Ovary (tissue), 9 donors: Measurements from ENCODE around the gene APIP. TPM values are rescaled to one million over a fixed set of nuclear protein-coding genes. Genes with fewer than 3 reads are reported as not detected.
"Not testable (repeated sequence)": the region's sequence is repeated elsewhere in the genome, so short reads cannot be mapped to it uniquely, and the experiment has no call there.

Source experiments
- DNase-seq, 5 donors: peaks; one replicate each; pipeline ENCODE4 v3.0.0-alpha.2; 2019 to 2020
- H3K27ac ChIP-seq, 2 donors: fragments of 200-600 bp; one replicate each; pipeline versions ENCODE4 v1.5.1 to v1.8.0; 2019 to 2022
- H3K27me3 ChIP-seq: fragments of 200-600 bp; one replicate; pipeline ENCODE4 v1.8.0; 2022
- H3K36me3 ChIP-seq: fragments of 200-600 bp; sonication (generic); one replicate; pipeline ENCODE4 v1.5.1; 2019
- H3K4me1 ChIP-seq: one replicate; pipeline ENCODE4 v1.8.1; 2013; ENCODE audit warnings: mild to moderate bottlenecking, moderate library complexity; ENCODE audit not compliant: insufficient read depth
- H3K4me3 ChIP-seq: fragments of 200-600 bp; sonication (generic); one replicate; pipeline ENCODE4 v1.5.1; 2017
- H3K9me3 ChIP-seq, 2 donors: fragments of 200-600 bp in 1 of 2; sonication (generic) in 1 of 2; one replicate each; pipeline versions ENCODE4 v1.5.1 to v1.8.1; 2013 to 2019; ENCODE audit warnings: mild to moderate bottlenecking in 1 of 2, moderate library complexity in 1 of 2
- EP300 ChIP-seq: sonication (generic); formaldehyde crosslinking; IDR thresholded peaks from one replicate; pipeline ENCODE4 v1.6.1; 2017; ENCODE audit warnings: antibody characterized with exemption
- POLR2A ChIP-seq: fragments of 450-650 bp; IDR thresholded peaks from one replicate; pipeline ENCODE4 v1.6.1; 2017; ENCODE audit warnings: antibody characterized with exemption, mild to moderate bottlenecking, moderate library complexity
- WGBS, 3 donors: extraction: QIAGEN DNeasy Blood & Tissue Kit in 1 of 3; methylation state at CpG; one replicate each; pipeline versions ENCODE4 v1.1.5 to v1.1.7; 2013 to 2017; 5-methylcytosine and 5-hydroxymethylcytosine counted together
- intact Hi-C, 4 donors: fragments of 100-400 bp; cut with DNase I; formaldehyde crosslinking; loops; one replicate each; pipeline versions ENCODE4 v1.11.0 to v1.15.1; 2022 to 2023
- polyA plus RNA-seq, 2 donors: library from polyadenylated mRNA; stranded (reverse); fragments of 200-250 nt in 1 of 2; fragments of 350-450 nt in 1 of 2; fragmentation: Illumina TruSeq in 1 of 2; extraction: RNeasy Lipid Tissue Mini Kit (QIAGEN cat#74804) in 1 of 2; gene quantifications; one replicate each; pipeline ENCODE4 v1.2.3, GENCODE V29; 2013 to 2014
- total RNA-seq, 7 donors: library from RNA; depleted of rRNA in 2 of 7; stranded (reverse); fragments of >200 nt in 2 of 7; fragmentation: NEBNext Ultra II Directional in 3 of 7; extraction: Animal tissue kit (Norgen Biotek cat#: 25700) in 3 of 7; gene quantifications; one replicate each; pipeline versions ENCODE4 v1.1.0 to v1.2.4, GENCODE V29; 2016 to 2023
- TF ChIP-seq, protein P1 (sequence below), 3 donors: fragments of 450-650 bp in 2 of 3; fragments of 200-600 bp in 1 of 3; IDR thresholded peaks; one replicate each; pipeline versions ENCODE4 v1.5.1 to v1.8.0; 2016 to 2022; ENCODE audit warnings: antibody characterized with exemption in 3 of 3, mild to moderate bottlenecking in 1 of 3
- donor health status: DM: no; HTN: no; CAD: no; lungs with moderate emphysema.
- donor health status: DM: no; HTN: no; CAD: no.
- donor health status: Bipolar disorder and iron deficiency.
- donor health status: DM: yes; HTN: yes; CAD: no.
- donor health status: DM: no; HTN: no; CAD: no.
- donor health status: DM: yes; HTN: yes; CAD: no.

Gene APIP
- total and polyA plus RNA-seq, 9 donors = 20.5 to 27.6 (median 24.1) TPM

DNA sequence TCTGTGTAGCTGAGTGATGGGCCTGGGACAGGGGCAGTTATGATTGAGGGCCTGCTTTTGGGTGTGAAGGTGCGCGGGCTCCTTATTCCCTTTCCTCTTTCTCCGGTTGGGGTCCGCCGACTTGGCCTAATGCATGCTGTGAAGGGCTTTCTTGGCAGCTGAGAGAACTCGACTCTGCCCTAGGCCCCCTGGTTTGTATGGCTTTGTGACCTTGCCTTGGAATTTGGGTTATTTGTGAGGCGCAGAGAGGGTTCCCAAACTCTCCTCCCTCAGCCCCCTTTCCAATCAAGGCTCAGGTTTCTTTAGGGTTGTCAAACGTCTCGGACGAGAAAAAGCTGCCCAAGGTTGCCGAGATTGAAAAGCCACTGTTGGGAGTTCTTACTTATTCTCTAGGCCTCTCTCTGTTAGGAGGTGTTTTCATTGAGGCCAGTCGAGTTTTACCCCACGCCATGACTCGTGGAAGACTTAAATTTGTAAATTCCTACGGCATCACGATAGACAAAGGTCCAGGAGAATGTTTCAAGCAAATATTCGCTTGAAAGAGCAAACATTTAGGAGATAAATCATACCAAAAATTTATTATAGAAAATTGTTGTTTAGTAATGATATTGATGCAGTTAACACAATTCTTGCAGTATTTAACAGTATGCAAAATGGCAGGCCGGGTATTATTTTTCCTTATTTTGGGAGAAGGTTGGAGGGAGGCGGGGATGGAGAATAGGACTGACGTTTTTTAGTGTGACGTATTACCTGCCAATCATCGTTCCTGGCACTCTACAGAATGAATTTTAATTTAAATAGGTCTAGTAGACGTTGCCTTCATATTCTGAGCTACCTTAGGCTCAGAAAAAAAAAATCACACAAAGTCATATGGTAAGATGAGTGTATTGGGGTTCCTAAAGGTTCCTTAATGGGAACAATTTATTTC is 928 bp upstream of the APIP start:
- 10 to 14% (median 10%) methylated on average over 23 of the region's 23 CpGs for WGBS, 3 donors
- intact Hi-C loops = no loop called here
- Histone ChIP-seq H3K36me3 (no peaks in the 10 kb centered on the region), H3K4me1 (peaks cover 5% of the 10 kb centered on the region), H3K4me3 (peak overlapping the region; percentile 83), H3K27me3 (no peaks in the 10 kb centered on the region), H3K9me3 (no peaks in the 10 kb centered on the region), H3K27ac (peak overlapping the region; percentile 67 to 97)
- TF ChIP-seq POLR2A (no peak), EP300 (no peak)
- TF ChIP-seq, protein P1, sequence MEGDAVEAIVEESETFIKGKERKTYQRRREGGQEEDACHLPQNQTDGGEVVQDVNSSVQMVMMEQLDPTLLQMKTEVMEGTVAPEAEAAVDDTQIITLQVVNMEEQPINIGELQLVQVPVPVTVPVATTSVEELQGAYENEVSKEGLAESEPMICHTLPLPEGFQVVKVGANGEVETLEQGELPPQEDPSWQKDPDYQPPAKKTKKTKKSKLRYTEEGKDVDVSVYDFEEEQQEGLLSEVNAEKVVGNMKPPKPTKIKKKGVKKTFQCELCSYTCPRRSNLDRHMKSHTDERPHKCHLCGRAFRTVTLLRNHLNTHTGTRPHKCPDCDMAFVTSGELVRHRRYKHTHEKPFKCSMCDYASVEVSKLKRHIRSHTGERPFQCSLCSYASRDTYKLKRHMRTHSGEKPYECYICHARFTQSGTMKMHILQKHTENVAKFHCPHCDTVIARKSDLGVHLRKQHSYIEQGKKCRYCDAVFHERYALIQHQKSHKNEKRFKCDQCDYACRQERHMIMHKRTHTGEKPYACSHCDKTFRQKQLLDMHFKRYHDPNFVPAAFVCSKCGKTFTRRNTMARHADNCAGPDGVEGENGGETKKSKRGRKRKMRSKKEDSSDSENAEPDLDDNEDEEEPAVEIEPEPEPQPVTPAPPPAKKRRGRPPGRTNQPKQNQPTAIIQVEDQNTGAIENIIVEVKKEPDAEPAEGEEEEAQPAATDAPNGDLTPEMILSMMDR (IDR thresholded peaks at IDR 0.05) = no peak
- no peak for DNase-seq

DNA sequence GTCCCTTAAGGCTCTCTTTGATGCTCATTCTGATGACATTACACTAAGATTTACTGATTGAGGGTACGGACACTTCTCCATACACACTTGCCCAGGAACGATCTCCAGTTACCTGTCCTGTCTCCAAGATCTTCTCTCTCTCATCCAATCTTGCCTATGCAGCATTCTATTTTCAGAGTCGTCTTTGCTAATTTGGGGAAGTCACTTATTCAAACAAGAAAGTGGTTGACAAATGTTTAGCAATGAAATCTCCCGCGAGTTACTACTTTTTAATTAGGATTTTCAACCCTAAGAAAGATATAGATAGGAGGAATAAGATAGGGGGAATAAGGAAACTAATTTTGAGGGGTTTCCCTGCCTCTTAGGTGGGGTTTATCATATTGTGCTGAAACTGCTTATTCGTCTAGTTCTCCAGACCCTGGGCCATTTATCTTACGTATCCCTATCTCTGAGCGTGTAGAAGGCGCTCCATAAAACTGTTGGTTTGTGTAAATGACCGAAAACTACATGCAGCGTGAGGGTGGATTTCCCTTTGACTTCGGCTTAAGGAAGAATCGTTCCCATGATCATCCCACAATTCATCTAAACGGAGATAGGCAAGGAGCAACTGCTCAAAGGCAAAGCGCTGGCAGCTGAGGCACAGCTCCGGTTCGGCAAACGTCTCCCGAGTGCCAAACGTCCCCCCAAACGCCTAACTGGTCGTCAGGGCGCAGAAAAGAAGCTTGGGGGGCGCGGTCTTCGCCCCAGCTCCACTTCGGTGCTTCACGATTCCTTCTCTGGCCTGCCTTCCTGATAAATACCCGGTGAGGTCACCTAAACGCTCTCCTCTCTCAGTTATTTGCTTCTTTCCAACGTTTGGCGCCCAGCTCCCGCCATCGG is 804 bp downstream of the APIP start:
- Histone ChIP-seq H3K4me3 (peak overlapping the region; percentile 83), H3K36me3 (no peaks in the 10 kb centered on the region), H3K27me3 (no peaks in the 10 kb centered on the region), H3K27ac (peak overlapping the region; percentile 67 to 97), H3K4me1 (peaks cover 5% of the 10 kb centered on the region), H3K9me3 (no peaks in the 10 kb centered on the region)
- no peak for TF ChIP-seq POLR2A
- TF ChIP-seq, protein P1 (IDR thresholded peaks at IDR 0.05) = no peak
- no peak for TF ChIP-seq EP300
- 5 to 7% (median 6%) methylated on average over 34 of the region's 34 CpGs for WGBS, 3 donors
- DNase-seq = peak in 1 of 5 donors; percentile 34
- intact Hi-C loops = no loop called here

DNA sequence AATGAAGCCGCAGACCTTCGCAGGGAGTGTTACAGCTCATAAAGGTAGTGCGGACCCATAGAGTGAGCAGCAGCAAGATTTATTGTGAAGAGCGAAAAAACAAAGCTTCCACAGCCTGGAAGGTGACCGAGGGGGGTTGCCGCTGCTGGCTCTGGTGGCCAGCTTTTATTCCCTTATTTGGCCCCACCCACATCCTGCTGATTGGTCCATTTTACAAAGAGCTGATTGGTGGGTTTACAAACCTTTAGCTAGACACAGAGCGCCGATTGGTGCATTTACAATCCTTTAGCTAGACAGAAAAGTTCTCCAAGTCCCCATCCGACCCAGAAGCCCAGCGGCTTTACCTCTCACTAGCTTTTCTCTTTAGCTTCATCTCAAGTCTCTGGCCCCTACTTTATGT is 2.6 kb downstream of the APIP start:
- DNase-seq, intact Hi-C loops, H3K4me3 ChIP-seq, H3K36me3 ChIP-seq, H3K27ac ChIP-seq, H3K4me1 ChIP-seq, H3K27me3 ChIP-seq, H3K9me3 ChIP-seq: not testable (repeated sequence)
- WGBS, 3 donors = 91 to 98% (median 97%) methylated on average over 10 of the region's 10 CpGs

DNA sequence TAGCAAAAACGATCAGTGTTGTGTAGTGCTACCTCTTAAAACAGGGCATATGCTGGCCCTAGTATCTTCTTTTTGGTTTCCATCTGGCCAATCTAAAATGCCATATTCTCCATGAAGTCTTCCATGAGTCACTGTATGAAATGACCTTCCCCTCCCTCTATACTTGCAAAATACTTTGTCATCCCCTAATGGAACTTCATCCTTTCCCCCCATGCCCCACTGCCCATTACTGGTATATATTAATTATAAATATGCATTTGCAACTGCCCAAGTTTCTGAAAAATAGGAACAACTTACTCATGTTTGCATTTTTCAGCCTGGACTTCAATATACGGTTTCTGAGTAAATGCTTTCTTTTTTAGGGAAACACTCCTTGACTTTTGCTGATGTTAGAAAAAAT is 4.5 kb downstream of the APIP start:
- Histone ChIP-seq H3K4me3 (no peak overlapping the region), H3K36me3 (no peaks in the 10 kb centered on the region), H3K4me1 (no peaks in the 10 kb centered on the region), H3K9me3 (no peaks in the 10 kb centered on the region), H3K27ac (no peak overlapping the region), H3K27me3 (no peaks in the 10 kb centered on the region)
- intact Hi-C loops = no loop called here
- 49 to 78% (median 54%) methylated on average over 2 of the region's 2 CpGs for WGBS, 3 donors
- no peak for DNase-seq
- TF ChIP-seq, protein P1 (IDR thresholded peaks at IDR 0.05) = no peak
- no peak for TF ChIP-seq POLR2A
- TF ChIP-seq EP300 = no peak
